Skin epidermis (tissue), 12 donors: Measurements from ENCODE around the gene NEU4.
A peak's percentile ranks its signal among the peaks of the same experiment; 100 is the strongest.
"Not testable (repeated sequence)": the region's sequence is repeated elsewhere in the genome, so short reads cannot be mapped to it uniquely, and the experiment has no call there.

Experiments used
- H3K27ac ChIP-seq, 21 experiments: fragments of 200-600 bp; sonication (generic) in 11 of 21; one replicate each; pipeline ENCODE4 v1.5.0; 2020; ENCODE audit warnings: mild to moderate bottlenecking in 3 of 21, inconsistent platforms in 2 of 21, moderate library complexity in 2 of 21
- H3K4me3 ChIP-seq, 7 experiments: fragments of 200-600 bp; sonication (generic) in 2 of 7; one replicate each; pipeline ENCODE4 v1.5.0; 2020; ENCODE audit warnings: inconsistent platforms in 2 of 7, mild to moderate bottlenecking in 2 of 7, moderate library complexity in 1 of 7

NEU4 gene

GRCh38 chr2:241796610-241797138 is 12.3 kb upstream of the NEU4 start:
- H3K4me3 ChIP-seq = no peak overlapping the region
- H3K27ac ChIP-seq = no peak overlapping the region

GRCh38 chr2:241797441-241798080 is 11.4 kb upstream of the NEU4 start:
- Histone ChIP-seq H3K27ac (no peak overlapping the region), H3K4me3 (no peak overlapping the region)

GRCh38 chr2:241798081-241798630 is 10.8 kb upstream of the NEU4 start:
- Histone ChIP-seq H3K27ac (no peak overlapping the region), H3K4me3 (no peak overlapping the region)

- no peak overlapping the region for H3K27ac ChIP-seq
- H3K4me3 ChIP-seq = no peak overlapping the region
Observed at GRCh38 chr2:241798631-241799521, 10.1 kb upstream of the NEU4 start.

- H3K4me3 ChIP-seq = no peak overlapping the region
- H3K27ac ChIP-seq = no peak overlapping the region
Observed at GRCh38 chr2:241799522-241800197, 9.3 kb upstream of the NEU4 start.

- not testable (repeated sequence) for H3K4me3 ChIP-seq, H3K27ac ChIP-seq
Observed at GRCh38 chr2:241800198-241800903, 8.6 kb upstream of the NEU4 start.

GRCh38 chr2:241801611-241802420 is 7.2 kb upstream of the NEU4 start:
- no peak overlapping the region for H3K27ac ChIP-seq

GRCh38 chr2:241802421-241803318 is 6.3 kb upstream of the NEU4 start:
- Histone ChIP-seq H3K4me3 (peak overlapping the region in 2 of 7 experiments; percentile 52 to 58), H3K27ac (peak overlapping the region in 2 of 21 experiments; percentile 9 to 73)

More at GRCh38 chr2:241801611-241802420, 7.2 kb upstream of the NEU4 start:
- H3K4me3 ChIP-seq = no peak overlapping the region

GRCh38 chr2:241803387-241804325 is 5.3 kb upstream of the NEU4 start:
- Histone ChIP-seq H3K4me3 (peak overlapping the region; percentile 27 to 58 (median 37)), H3K27ac (peak overlapping the region in 6 of 21 experiments; percentile 9 to 73 (median 43))

- peak overlapping the region; percentile 27 to 58 (median 37) for H3K4me3 ChIP-seq
- peak overlapping the region in 4 of 21 experiments; percentile 9 to 73 (median 36) for H3K27ac ChIP-seq
Observed at GRCh38 chr2:241804326-241805229, 4.4 kb upstream of the NEU4 start.

- not testable (repeated sequence) for H3K27ac ChIP-seq, H3K4me3 ChIP-seq
Observed at GRCh38 chr2:241806217-241806616, 2.8 kb upstream of the NEU4 start.

GRCh38 chr2:241808051-241808720 is 807 bp upstream of the NEU4 start:
- Histone ChIP-seq H3K27ac (no peak overlapping the region), H3K4me3 (no peak overlapping the region)

GRCh38 chr2:241809383-241810306 is 652 bp downstream of the NEU4 start:
- Histone ChIP-seq H3K27ac (no peak overlapping the region), H3K4me3 (no peak overlapping the region)
